Peyer's patch (tissue), 4 donors: ENCODE data around the gene CDK17. TPM values are rescaled to one million over a fixed set of nuclear protein-coding genes. Genes with fewer than 3 reads are reported as not detected.
A peak's percentile ranks its signal among the peaks of the same experiment; 100 is the strongest.

Source experiments
- DNase-seq, 3 donors: peaks; one replicate each; pipeline ENCODE4 v3.0.0-alpha.2; 2017 to 2019
- H3K27ac ChIP-seq, 4 donors: fragments of 200-600 bp; sonication (generic); one replicate each; pipeline ENCODE4 v1.5.1; 2016 to 2019
- H3K27me3 ChIP-seq, 2 donors: fragments of 200-600 bp; sonication (generic); one replicate each; pipeline ENCODE4 v1.5.1; 2019
- H3K36me3 ChIP-seq, 3 donors: fragments of 200-600 bp; sonication (generic); one replicate each; pipeline ENCODE4 v1.5.1; 2016 to 2019
- H3K4me1 ChIP-seq, 4 donors: fragments of 200-600 bp; sonication (generic); one replicate each; pipeline ENCODE4 v1.5.1; 2016 to 2019
- H3K4me3 ChIP-seq, 4 donors: fragments of 200-600 bp; sonication (generic); 1 replicate in 3 of 4; 2 replicates in 1 of 4; pipeline ENCODE4 v1.5.1; 2016 to 2019; ENCODE audit warnings: mild to moderate bottlenecking in 1 of 4
- H3K9me3 ChIP-seq, 4 donors: fragments of 200-600 bp; sonication (generic); one replicate each; pipeline ENCODE4 v1.5.1; 2016 to 2019; ENCODE audit warnings: mild to moderate bottlenecking in 1 of 4
- POLR2A ChIP-seq, 2 donors: fragments of 450-650 bp; IDR thresholded peaks; one replicate each; pipeline ENCODE4 v1.5.1; 2017; ENCODE audit warnings: antibody characterized with exemption in 2 of 2, mild to moderate bottlenecking in 2 of 2, moderate library complexity in 2 of 2
- total RNA-seq, 4 donors: library from RNA; depleted of rRNA; stranded (reverse); fragments of >200 nt; gene quantifications; one replicate each; pipeline ENCODE4 v1.1.0, GENCODE V29; 2016
- TF ChIP-seq, protein P1 (sequence below), 6 experiments: fragments of 450-650 bp in 4 of 6; fragments of 200-600 bp in 2 of 6; sonication (generic) in 1 of 6; IDR thresholded peaks; one replicate each; pipeline ENCODE4 v1.5.1; 2017 to 2019; ENCODE audit warnings: antibody characterized with exemption in 6 of 6, mild to moderate bottlenecking in 3 of 6, moderate library complexity in 1 of 6

CDK17 gene
- total RNA-seq, 4 donors from 2014 or later = 41.2 to 126 (median 45.7) TPM

DNA sequence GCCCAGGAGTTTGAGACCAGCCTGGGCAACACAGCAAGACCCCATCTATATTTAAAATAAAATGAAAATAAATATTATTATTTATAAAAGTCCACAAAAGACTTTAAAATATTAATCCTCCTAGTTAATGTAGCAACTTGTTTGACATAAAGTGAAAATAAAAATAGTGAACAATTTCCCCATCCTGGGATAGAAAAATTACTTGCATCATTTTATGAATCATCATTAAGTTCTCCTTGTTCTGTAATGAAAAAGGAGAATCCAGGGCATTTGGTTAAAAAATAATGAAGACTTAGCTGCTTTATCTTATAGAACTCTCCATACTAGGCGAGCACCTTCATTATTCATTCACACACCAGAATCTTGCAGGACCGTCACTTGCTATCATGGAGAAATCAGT is 140.0 kb downstream of the CDK17 start:
- no peak overlapping the region for H3K27ac ChIP-seq

DNA sequence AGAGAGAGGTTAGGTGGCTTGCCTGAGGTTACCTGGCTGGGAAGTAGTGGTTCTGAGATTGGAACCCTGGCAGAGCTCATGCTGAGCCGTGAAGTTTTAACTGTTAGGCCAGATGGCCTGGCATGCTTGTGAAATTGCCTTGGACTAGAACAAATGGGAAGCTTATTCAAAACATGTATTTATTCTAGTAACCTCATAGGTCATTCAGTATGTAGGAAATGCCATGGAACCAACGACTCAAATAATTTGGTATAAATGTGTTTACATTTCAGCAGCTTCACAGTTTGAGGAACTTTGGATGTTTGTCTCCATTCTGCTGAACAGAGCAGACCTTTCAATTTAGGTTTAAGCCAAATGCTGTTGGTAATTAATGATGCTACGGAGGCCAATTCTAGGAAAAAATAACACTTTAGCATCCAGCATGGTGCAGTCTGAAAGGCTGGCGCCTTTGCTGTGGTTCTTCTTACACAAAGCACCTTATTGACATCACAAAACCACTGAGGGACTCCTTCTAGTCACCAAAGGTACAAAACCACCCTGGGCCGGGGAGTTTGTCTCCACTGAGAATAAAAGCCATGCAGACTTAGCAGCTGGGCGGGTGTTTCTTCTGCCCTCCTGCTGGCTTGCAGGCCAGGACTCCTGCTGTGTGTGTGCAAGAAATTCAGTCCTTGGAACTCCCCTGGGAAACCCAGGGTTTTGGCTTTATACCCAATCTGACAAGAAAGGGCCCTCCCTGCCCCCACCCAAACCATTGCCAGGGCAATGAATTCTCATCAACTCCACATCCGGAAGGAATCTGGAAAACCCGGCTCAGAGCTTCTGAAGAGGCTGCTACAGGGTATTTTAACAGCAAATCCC is 141.9 kb downstream of the CDK17 start:
- peak overlapping the region in 3 of 4 donors; percentile 1 to 49 (median 44) for H3K27ac ChIP-seq
- no peaks in the 10 kb centered on the region for H3K27me3 ChIP-seq
- H3K4me3 ChIP-seq = no peak overlapping the region
- TF ChIP-seq, protein P1, sequence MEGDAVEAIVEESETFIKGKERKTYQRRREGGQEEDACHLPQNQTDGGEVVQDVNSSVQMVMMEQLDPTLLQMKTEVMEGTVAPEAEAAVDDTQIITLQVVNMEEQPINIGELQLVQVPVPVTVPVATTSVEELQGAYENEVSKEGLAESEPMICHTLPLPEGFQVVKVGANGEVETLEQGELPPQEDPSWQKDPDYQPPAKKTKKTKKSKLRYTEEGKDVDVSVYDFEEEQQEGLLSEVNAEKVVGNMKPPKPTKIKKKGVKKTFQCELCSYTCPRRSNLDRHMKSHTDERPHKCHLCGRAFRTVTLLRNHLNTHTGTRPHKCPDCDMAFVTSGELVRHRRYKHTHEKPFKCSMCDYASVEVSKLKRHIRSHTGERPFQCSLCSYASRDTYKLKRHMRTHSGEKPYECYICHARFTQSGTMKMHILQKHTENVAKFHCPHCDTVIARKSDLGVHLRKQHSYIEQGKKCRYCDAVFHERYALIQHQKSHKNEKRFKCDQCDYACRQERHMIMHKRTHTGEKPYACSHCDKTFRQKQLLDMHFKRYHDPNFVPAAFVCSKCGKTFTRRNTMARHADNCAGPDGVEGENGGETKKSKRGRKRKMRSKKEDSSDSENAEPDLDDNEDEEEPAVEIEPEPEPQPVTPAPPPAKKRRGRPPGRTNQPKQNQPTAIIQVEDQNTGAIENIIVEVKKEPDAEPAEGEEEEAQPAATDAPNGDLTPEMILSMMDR (IDR thresholded peaks at IDR 0.05) = no peak
- no peak for TF ChIP-seq POLR2A (IDR thresholded peaks at IDR 0.05)
- H3K36me3 ChIP-seq = no peaks in the 10 kb centered on the region
- H3K9me3 ChIP-seq = no peaks in the 10 kb centered on the region
- no peak for DNase-seq
- peaks cover 0 to 18% (median 0%) of the 10 kb centered on the region in 4 donors for H3K4me1 ChIP-seq

More for the DNA sequence above, 140.0 kb downstream of the CDK17 start:
- no peak for DNase-seq
- Histone ChIP-seq H3K27me3 (no peaks in the 10 kb centered on the region), H3K4me1 (peaks cover 0 to 6% (median 0%) of the 10 kb centered on the region in 4 donors), H3K36me3 (no peaks in the 10 kb centered on the region), H3K9me3 (no peaks in the 10 kb centered on the region), H3K4me3 (no peak overlapping the region)
- no peak for TF ChIP-seq POLR2A (IDR thresholded peaks at IDR 0.05)
- TF ChIP-seq, protein P1 (IDR thresholded peaks at IDR 0.05) = no peak

DNA sequence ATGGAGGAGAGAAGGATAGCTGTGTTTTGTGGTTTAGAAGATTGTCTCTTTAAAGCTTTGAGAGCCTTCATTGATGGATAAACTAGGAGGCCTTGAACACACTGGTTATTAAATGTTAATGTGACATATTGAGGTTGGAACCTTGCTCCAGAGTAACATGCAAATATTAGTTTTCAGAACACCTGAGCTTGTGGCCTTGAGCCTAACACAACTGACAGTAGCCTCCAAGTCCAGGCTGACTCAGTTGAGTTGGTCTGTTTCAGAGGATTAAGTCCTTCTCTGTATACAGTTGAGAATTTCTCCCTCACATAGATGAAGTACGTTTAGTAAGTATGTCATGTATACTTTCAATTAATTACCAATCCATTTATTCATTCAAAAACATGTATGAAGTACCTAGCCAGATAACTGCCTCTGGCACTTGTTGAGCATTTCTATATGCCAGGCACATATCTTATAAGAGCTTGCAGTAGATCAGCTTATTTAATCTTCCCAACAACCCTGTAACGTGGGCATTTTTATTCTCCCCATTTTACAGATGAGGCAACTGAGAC is 142.6 kb downstream of the CDK17 start:
- Histone ChIP-seq H3K9me3 (no peaks in the 10 kb centered on the region), H3K27me3 (no peaks in the 10 kb centered on the region), H3K36me3 (no peaks in the 10 kb centered on the region), H3K4me1 (peaks cover 0 to 18% (median 0%) of the 10 kb centered on the region in 4 donors), H3K4me3 (no peak overlapping the region), H3K27ac (peak overlapping the region in 2 of 4 donors; percentile 44 to 49)
- no peak for DNase-seq
- TF ChIP-seq, protein P1 (IDR thresholded peaks at IDR 0.05) = no peak
- TF ChIP-seq POLR2A (IDR thresholded peaks at IDR 0.05) = no peak

DNA sequence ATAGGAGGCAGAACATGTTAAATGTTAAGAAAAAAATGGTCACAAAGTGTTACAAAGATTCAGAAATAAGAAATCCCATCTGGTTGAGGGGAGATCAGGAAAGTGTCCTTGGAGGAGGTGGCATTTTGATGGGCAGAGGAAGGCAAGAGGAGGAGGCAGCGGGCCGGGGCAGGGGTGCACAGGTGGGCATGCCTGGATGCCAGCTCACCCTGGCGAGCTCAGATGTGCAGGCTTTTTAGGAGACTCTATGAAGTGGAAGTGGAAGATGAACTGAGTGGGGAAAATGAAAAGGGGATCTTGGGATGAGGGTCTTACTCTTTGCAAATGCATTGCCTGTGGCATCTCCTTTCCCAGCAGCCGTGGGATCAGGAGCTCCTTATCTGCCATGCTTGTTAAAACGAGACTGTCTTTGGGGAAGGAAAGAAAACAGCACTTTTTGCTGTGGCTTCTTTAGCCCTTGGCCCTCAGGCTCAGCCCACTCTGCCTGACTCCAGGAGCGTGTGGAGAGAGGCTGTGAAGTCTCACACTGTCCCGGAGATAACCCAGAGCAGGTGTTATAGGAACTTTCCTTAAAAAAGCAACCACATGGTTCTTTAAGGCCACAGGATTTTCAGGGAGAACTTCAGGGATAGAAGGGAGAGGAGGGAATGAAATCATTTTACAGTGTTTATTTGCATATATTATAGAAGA is 143.4 kb downstream of the CDK17 start:
- Histone ChIP-seq H3K27me3 (no peaks in the 10 kb centered on the region), H3K4me1 (peaks cover 0 to 18% (median 0%) of the 10 kb centered on the region in 4 donors), H3K4me3 (no peak overlapping the region), H3K27ac (peak overlapping the region in 2 of 4 donors; percentile 15 to 49), H3K9me3 (no peaks in the 10 kb centered on the region), H3K36me3 (peaks cover 0 to under 1% (median 0%) of the 10 kb centered on the region in 3 donors)
- no peak for TF ChIP-seq POLR2A (IDR thresholded peaks at IDR 0.05)
- TF ChIP-seq, protein P1 (IDR thresholded peaks at IDR 0.05) = no peak
- DNase-seq = no peak

DNA sequence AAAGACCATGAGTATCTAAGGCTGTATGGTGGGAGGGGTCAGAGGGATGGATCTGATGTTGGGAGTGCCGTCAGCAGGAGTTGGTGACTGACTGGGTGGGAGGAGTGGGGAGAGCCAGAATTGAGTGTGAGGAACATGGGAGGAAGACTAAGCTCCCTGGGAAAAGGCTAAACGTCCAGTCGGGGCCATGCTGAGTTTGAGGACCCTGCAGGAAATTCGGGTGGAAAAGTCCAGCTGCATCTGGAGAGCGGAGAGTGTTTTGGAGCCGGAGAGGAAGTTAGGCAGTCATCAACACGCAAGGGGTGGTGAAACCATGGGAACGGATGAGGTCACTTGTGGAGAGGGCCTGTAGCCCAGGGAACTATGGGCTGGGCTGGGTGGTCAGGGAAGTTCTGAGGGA is 145.2 kb downstream of the CDK17 start:
- peaks cover 0 to 18% (median 0%) of the 10 kb centered on the region in 4 donors for H3K4me1 ChIP-seq
- peak in 1 of 3 donors; percentile 70 for DNase-seq
- H3K27ac ChIP-seq = peak overlapping the region in 3 of 4 donors; percentile 40 to 77 (median 69)

More for the DNA sequence above, 145.2 kb downstream of the CDK17 start:
- peaks cover 0 to 3% (median 0%) of the 10 kb centered on the region in 3 donors for H3K36me3 ChIP-seq
- no peaks in the 10 kb centered on the region for H3K27me3 ChIP-seq
- H3K4me3 ChIP-seq = no peak overlapping the region
- TF ChIP-seq, protein P1 (IDR thresholded peaks at IDR 0.05) = no peak
- no peak for TF ChIP-seq POLR2A (IDR thresholded peaks at IDR 0.05)
- H3K9me3 ChIP-seq = no peaks in the 10 kb centered on the region
